Activated CD8-positive, alpha-beta memory T cell treated with anti-CD3 and anti-CD28 coated beads, Interleukin-2, amount 50 U/mL, for 4 hours (primary cell): ENCODE data around the gene PATJ.
"Not testable (repeated sequence)": the region's sequence is repeated elsewhere in the genome, so short reads cannot be mapped to it uniquely, and the experiment has no call there.

Experiments
- DNase-seq: peaks from one replicate; pipeline ENCODE4 v3.0.0-alpha.2; 2020

The PATJ gene

DNA sequence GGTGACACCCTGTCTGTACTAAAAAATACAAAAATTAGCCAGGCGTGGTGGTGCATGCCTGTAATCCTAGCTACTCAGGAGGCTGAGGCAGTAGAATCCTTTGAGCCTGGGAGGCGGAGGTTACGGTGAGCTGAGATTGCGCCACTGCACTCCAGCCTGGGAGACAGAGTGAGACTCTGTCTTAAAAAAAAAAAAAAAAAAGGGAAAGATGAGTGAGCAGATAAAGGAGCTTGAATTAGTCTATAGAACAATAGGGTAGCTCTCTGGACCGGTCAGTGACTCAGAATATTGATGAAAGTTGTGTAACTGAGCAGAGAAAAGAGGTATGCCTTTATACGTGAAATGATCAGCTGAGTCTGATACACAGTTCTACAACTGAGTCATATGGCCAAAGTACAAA is 95.3 kb downstream of the PATJ start:
- DNase-seq, result not testable (repeated sequence)

DNA sequence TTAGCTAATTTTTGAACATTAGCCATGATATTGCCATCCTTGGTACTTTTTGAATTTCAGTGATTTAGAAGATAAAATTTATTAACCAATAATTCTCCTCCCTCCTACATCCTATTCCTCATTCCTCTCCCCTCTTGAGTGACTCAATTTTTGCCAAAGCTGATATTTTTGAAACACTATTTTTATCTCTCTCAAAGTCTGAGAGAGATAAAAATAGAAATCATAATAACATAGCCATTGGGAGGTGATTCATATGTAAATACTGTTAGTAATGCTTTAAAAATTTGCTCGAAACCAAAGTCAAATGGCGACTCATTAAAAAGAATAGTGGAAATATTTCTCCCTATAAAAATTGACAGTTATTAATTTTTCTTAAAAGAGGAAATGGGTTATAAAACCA is 97.4 kb downstream of the PATJ start:
- no peak for DNase-seq

DNA sequence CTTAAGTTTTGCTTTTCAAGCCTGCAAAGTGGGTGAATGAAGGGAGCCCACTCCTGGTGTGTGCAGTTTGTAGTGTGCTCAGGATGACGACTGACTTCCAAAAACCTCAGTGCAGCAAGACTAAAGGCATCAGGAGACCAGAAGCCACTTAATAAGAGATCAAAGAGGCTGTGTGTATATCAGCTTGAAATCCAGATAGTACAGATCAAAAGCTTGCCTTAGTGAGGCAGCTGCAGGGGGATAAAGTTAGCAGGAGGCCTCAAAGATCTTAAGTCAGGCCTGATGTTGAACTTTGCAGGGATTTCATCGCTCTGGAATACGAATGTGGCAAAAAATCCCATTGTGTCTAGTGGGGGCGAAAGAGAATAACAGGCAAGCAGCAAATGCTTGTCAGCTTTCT is 99.8 kb downstream of the PATJ start:
- DNase-seq, result no peak

DNA sequence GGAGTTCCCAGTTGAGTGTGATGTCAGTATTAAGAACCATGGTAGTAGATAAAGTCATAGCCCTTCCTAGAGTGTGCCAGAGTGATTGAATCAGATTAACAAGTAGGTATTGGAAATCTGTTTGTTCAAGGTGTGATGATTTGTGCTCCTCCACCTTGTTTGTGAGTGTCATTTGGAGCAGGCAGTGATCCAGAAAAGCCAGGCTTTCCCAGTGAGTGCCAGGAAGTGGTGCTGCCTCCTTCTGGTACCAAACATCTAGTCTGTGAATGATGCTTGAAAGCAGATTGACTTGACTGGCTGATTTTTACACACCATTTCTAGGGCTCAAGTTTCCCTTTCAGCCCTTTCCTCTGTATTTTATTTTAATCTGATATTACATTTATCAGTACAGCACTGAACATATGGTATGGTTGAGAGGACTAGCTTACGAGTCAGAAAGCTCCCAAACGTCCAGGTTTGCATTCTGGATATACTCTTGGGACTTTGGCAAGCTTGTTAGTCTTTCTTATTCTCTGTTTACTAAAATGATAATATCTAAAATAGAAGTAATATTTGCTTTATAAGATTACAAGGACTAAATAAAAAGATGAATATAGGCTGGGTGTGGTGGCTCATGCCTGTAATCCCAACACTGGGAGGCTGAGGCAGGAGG is 100.7 kb downstream of the PATJ start:
- DNase-seq, result no peak

DNA sequence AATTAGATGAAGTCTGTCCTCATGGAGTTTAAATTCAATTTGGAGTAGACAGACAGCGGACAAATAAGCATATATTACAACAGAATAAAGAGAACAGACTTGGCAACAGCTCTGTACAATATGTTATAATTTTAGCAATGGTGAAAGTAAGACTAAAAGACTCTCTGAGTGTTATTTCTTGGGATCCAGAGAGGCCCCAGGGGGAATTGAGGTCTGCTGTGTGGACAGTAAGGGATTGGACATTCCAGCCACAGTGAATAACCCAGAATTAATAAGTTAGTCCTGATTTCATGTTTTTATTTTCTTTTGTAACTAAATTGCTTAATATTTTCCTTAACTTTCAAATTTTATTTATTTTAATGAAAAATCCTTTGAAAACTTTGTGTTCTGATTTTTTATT is 101.7 kb downstream of the PATJ start:
- no peak for DNase-seq

DNA sequence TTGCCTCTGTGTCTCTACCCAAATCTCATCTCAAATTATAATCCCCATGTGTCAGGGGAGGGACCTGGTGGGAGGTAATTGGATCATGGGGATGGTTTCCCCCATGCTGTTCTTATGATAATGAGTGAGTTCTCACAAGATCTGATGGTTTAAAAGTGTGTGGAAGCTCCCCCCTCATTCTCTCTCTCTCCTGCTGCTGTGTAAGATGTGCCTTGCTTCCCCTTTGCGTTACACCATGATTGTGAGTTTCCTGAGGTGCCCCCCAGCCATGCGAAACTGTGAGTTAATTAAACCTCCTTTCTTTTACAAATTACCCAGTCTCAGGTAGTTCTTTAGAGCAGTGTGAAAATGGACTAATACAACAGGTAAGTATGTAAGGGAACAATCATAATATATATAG is 102.4 kb downstream of the PATJ start:
- DNase-seq, result not testable (repeated sequence)

DNA sequence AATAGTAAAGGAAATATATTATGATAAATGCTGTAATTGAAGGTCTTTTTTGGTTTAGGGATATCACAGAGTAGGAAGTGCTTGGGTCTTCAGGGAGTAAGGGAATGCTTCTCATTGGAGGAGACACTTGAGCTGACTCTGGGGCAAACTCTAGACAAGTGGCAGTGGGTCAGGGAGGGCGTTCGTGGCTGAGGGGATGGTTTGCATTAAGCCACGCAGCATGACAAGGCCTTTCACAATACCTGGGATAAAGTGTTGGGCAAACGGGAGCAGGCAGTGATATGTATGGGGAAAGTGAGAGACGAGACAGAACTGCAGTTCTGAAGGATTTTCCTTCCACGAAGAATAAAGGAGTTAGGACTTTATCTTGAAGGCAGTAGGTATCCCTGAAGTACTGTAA is 109.0 kb downstream of the PATJ start:
- DNase-seq, result no peak

DNA sequence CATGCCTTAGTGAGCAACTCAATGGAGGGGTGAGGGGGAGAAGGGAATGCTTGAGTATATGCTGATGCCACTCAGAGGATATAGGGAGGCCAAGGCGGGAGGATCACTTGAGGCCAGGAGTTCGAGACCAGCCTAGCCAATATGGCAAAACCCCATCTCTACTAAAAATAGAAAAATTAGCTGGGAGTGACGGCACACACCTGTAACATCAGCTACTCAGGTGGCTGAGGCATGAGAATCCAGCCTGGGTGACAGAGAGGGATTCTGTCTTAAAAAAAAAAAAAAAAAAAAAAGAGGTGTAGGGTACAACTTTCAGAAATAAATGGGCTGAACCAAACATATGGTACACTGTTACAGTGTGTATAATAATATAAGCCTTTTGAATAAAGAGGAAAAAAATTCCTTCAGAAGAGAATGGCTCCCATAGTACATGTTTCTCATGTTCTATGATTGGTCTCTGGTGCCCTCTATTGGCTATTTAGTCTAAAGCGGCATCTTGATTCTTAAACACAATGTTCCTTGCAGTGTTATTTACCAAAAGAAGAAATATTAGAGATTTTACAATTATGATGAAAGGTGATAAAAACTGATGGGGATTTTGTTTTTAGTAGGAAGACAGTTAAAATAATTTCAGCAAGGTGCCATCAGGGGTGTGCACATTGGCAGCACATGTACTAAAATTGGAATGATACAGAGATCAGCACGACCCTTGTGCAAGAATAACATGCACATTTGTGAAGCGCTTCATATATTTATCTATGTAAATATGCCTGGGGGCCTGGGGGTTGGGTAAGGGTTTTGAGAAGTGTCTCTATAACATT is 109.8 kb downstream of the PATJ start:
- no peak for DNase-seq

DNA sequence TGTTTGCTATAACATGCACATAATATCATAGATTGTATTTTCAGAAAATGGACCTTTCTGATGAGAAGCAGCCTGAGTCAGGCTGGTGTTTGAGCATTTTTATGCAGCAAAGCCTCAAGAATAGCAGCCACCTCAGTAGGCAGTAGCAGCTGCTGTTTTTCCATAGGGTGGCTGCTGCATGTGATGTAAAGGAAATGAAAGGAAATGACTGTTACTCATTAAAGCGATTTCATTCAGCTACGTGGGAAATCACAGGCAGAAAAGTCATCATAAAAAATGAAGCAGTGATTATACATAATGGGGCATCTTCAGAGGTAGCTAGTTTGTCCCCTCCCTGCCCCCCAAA is 110.4 kb downstream of the PATJ start:
- no peak for DNase-seq

DNA sequence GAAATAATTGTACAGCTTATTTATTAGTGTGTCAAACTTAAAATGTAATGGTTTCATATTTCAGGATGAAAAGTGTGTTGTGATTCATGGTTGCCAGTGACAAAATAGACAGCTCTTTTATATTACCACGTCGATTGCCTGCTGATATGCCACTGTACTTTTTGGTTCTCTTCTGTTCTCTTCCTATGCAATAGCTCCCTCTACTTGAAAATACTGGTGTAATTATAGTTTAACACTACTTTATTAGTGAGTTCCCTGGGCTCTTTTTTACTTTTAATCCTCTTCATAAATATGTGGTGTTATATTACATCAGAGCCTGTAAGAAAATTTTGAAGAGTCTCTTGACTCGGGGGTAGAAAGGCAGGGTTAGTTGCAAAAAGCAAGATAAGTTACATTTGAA is 111.3 kb downstream of the PATJ start:
- DNase-seq, result no peak

DNA sequence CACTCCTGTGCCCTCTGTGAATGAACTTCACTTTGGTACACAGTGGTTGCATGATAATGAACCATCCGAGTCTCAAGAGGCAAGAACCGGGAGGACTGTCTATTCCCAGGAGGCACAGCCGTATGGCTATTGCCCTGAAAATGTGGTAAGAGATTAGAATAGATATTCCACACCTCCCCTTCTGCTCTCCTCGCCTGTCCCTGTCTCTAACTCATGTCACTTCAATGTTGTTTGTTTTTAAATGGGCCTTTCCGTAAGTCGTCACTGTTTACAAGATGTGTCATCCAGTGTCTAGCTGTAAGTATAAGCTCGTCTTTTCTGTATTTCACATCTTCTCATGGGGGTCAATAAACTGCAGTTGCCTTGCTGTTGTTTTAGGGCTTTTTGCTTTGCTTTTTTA is 122.2 kb downstream of the PATJ start:
- DNase-seq, result no peak

DNA sequence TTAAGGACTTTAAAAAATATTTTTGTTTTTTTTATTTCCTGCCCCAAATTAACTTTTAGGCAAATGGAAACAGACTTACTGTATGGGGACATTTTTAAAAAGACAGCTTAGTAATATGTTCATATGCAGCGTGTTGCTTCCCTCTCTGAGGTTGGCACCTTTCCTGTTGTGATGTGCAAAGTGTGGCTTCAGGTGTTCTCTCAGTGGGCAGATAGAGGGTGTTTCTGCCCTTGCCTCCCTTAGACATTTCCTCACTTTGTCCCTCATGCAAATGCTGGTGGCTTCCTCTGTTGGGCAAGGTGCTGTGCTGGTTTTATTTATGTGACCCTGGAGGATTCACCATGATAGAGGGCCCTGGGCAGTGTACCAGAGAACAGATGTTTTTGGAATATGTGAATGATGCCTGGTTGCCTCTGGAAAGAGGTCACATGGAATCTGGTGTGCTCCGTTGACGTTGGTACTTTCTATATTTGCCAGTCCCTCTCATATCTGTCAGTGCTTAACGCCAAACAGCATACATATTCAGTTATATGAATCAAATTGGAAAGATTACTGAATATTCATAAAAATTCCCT is 123.5 kb downstream of the PATJ start:
- DNase-seq, result no peak

DNA sequence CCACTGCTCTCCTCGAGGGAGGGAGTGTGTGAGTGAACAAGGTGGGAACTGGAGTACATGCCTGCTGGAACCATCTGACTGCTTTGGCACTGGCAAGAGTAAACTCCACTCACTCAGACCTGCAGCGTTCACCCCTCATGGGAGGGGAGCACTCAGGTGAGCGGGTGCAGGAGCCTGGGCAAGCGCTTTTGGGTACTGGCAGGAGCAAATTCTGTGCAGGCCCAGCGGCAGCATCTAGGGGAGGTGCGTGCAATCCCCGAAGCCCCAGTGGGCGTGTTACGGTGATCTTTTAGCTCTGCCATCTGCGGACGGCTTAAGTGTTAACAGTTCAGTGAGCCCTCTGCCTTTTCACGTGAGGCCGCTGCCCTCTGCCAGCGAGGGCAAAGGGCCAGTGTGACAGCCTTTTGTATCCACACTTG is 127.4 kb downstream of the PATJ start:
- no peak for DNase-seq

DNA sequence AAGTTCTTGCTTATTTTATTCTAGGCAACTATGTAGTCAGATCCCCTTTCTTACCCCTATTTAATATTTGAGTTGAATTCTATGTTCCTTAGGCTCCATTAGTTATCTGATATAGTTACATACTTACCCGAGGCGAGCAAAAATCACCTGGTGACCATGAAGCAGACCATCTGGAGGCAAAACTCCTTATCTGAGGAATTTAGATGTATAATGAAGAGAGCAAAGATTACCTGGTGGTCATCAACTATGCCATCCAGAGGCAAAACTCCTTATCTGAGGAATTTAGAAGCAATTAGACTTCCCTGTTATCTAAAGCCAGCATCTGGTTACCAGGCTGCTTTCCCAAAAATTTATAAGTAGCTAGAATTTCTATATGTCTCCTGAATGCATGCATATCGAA is 129.9 kb downstream of the PATJ start:
- no peak for DNase-seq

DNA sequence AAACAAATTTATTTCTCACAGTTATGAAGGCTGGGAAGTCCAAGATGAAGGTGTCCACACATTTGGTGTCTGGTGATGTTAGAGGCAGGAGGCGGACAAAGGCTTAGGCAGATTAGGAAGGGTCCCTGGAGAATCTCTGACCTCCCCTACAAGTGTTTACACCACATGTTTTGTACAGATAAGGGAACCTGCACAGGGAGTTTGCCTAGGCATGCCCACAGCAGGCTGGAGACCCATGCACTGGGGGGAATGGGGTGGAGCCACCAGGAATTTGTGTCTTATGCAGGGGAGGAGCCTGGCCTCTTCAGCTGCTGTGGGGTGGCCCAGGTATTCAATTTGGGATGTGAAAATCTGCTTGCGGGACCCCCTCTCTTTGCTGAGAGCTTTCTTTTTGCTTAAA is 131.3 kb downstream of the PATJ start:
- no peak for DNase-seq

DNA sequence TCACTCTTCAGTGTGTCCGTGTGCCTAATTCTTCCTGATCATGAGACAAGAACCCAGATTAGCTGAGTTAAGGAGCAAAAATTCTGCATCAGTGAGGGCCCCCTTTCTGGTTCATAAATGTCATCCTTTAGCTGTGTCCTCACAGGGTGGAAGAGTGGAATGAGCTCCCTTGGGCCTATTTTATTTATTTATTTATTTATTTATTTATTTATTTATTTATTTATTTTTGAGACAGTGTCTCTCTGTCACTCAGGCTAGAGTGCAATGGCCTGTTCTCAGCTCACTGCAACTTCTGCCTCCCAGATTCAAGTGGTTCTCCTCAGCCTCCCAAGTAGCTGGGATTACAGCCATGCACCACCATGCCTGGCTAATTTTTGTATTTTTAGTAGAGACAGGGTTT is 131.7 kb downstream of the PATJ start:
- no peak for DNase-seq

DNA sequence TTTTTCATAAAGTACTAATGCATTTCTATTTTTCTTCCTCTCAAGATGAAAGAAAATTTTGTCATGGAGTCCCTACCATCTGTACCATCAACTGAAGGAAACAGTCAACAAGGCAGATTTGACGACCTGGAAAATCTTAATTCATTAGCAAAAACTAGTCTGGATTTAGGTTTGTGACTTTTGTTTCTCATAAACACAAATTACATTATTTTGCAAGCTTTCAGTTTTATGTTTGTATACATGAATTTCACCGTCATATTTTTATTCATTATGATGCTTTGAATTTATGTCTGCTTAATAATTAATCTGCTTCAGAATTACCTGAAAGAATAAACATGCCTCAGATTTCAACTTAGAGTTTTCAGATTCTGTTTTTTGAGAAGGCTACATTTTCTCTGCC is 132.9 kb downstream of the PATJ start:
- no peak for DNase-seq

DNA sequence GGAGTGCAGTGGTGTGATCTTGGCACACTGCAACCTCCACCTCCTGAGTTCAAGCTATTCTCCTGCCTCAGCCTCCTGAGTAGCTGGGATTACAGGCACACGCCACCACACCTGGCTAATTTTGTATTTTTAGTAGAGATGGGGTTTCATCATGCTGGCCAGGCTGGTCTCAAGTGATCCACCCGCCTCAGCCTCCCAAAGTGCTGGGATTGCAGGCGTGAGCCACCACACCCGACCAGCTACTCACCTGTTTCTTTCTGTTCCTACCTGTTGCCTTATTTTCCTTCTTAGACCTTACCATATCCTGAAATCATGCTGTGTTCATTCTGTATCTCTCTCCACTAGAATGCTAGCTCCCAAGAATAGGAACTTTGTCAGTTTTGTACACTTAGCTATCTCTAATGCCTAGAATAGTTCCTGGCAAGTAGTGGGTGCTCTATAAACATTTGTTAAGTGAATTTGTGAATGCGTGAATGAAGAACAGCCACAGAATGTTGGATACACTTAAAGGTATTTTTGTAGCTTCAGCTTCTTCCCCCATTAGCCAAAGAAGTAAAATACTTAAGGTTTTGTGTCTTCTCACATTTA is 137.7 kb downstream of the PATJ start:
- DNase-seq, result not testable (repeated sequence)

DNA sequence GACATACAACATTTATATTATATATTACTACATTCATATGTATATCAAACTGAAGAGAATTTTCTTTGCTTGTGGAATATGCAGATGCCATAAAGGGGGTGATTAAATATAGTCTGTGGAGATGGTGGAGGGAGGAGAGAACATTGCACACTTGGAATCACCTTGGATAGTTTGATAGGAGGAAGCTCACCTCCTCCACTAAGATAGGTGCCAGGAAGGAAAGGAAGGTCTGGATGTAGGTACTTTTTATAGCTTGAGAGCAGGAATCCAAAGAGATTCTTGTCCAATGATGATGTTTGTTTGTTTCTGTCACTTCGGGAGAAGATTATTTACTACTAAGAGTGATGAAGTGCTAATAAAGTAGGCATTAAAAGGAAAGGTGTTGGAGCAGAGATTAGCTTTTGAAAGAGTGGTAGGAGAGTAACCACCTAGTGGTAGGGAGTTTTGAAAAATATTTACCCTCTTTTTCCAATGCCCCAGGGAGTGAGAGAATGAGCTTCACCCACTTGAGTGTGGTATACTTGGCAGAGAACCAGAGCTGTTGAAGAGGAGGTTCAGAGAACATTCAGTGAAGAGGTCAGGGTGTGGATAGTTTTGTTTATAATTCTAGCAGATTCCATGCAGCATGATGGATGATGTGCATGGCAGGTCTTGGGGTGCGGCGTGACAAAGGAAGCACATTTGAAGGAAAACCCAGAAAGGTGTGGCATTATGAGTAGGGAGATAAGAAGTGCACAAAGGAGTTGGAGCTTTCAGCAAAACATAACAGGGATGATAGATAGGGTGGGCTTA is 145.0 kb downstream of the PATJ start:
- no peak for DNase-seq

DNA sequence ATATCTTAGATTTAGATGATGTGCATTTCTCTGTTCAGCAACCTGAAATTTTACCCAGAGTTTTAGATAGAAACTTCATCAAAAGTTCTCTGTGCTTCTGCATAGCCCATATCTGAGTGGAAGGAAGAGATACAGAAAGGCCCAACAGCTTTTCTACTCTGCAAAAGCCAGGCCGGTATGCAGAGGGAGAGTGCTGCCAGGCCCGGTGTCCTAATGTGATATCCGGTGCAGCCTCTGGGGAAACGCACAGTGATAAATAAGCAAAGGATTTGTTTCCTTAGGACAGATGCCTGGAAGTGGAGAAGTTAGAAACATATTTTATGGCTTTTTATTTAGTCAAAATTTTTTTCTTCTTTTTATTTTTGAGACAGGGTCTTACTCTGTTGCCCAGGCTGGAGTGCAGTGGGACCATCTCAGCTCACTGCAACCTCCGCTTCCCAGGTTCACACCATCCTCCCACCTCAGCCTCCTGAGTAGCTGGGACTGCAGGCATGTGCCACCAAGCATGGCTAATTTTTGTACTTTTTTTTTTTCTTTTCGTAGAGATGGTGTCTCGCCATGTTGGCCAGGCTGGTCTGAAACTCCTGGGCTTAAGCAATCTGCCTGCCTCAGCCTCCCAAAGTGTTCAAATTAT is 145.8 kb downstream of the PATJ start:
- DNase-seq, result no peak

DNA sequence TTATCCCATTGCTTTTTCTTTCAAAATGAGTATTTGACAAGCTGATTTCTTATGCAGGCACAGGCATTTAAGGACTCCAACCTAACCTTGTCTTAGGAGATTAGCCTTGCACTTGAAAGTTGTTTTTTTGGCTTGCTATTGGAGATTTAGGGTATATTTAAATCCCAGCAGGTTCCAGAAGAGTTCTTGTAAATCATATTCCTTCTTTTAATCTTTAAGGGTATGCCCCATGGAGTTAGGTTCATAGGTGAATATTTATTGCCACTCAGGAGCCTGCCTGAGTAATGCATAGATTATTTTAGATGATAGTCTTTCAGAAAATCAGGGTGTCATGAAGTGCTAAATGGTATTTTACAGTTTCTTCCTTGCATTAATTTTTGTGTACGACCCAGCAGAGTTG is 146.5 kb downstream of the PATJ start:
- no peak for DNase-seq

DNA sequence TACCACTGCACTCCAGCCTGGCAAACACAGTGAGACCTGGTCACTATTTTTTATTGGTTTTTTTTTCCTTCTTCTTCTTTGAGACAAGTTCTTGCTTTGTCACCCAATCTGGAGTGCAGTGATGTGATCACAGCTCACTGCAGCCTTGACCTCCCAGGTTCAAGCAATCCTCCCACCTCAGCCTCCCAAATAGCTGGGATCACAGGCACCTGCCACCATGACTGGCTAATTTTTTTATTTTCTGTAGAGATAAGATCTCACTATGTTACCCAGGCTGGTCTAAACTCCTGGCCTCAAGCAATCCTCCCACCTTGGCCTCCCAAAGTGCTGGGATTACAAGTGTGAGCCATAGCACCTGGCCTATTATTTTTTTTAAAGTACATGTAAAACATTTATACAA is 148.2 kb downstream of the PATJ start:
- not testable (repeated sequence) for DNase-seq

DNA sequence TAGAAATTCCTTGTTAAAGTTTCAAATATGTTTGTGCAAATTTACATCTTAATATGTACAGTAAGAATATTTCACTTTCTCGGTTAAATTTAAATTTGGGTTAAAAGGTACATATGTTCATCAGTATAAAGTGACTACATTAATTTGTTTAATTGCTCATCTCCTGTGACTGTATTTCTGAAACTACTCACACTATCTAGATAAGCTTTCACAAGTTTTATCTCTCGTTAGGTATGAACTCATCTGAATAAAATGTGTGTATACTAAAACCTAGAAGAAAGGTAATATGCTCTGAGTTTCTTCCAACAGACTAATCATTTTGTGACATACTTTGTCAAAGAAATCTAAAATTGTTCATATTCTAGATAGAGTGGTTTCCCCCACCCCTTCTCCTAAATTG is 150.7 kb downstream of the PATJ start:
- no peak for DNase-seq
